Smooth muscle cell of trachea (primary cell): ENCODE measurements around the gene IFI44L. TPM values are rescaled to one million over a fixed set of nuclear protein-coding genes. Genes with fewer than 3 reads are reported as not detected.

Experiments
- total RNA-seq: library from RNA; depleted of rRNA; stranded (reverse); fragments of >200 nt; gene quantifications from 2 replicates; pipeline ENCODE4 v1.2.1, GENCODE V29; 2014

The IFI44L gene
- 7.6 and 9.0 TPM in 2 replicates for total RNA-seq

GRCh38 chr1:78619803-78620579 lies at the start of gene IFI44L:
IFI44L (plus strand) TSS chr1:78620448; CDS start chr1:78627916, 7,468 bp downstream.

GRCh38 chr1:78649628-78650027 lies 29.4 kb downstream of the IFI44L start, which contains the start of gene IFI44:
IFI44 (plus strand) TSS chr1:78649831; CDS start chr1:78650196, 365 bp downstream.

Other genes with a start within 250 kb of the IFI44L start
- gene PTGFR, start 129.5 kb upstream of the IFI44L start, total RNA-seq, result 68.3 and 86.8 TPM in 2 replicates
- 22.3 and 31.1 TPM in 2 replicates for gene IFI44, start 29.4 kb downstream of the IFI44L start, total RNA-seq